ENCODE measurements around the gene SDK1.

- no peak for TF ChIP-seq CTCF (IDR thresholded peaks at IDR 0.05)
- no peak for TF ChIP-seq POLR2A (IDR thresholded peaks at IDR 0.05)
Measured at GRCh38 chr7:3578399-3578798, 277.3 kb downstream of the SDK1 start.
